ENCODE data around the gene NF2.
"Not testable (repeated sequence)": the region's sequence is repeated elsewhere in the genome, so short reads cannot be mapped to it uniquely, and the experiment has no call there.

Gene NF2

DNA sequence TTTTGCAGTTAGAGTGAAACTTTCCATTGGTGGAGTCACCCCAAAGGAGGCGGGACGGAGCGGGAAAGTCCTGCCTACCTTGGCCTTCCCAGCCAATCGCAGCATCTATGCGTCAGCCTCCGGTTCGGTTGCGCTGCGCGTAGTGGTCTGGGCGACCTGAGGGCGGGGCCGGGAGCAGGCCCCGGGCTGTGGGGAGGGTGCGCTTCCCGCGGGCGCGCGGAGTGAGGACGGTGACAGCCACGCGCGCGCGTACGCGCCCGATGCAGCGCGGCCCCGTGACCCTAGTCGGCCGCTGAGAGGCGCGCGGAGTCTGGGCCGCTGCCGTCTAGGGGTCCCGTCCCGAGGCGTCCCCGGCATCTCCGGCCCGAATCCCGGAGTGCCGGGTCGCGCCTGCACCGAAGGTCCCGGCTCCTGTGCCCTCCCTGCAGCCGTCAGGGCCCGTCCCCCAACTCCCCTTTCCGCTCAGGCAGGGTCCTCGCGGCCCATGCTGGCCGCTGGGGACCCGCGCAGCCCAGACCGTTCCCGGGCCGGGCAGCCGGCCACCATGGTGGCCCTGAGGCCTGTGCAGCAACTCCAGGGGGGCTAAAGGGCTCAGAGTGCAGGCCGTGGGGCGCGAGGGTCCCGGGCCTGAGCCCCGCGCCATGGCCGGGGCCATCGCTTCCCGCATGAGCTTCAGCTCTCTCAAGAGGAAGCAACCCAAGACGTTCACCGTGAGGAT lies at the start of gene NF2:
Gene NF2, plus strand, starts transcription at position 276 of the 718 bp plus-strand sequence. Its CDS starts 366 bp downstream, at position 642.
- DNase-seq (ENCODE audit: low read depth), result peak; percentile 99
- H3K4me3 ChIP-seq (ENCODE audit: control insufficient read depth, low read depth, low read length), result peak within 1 kb of the TSS; percentile 82
- TF ChIP-seq, protein P1, sequence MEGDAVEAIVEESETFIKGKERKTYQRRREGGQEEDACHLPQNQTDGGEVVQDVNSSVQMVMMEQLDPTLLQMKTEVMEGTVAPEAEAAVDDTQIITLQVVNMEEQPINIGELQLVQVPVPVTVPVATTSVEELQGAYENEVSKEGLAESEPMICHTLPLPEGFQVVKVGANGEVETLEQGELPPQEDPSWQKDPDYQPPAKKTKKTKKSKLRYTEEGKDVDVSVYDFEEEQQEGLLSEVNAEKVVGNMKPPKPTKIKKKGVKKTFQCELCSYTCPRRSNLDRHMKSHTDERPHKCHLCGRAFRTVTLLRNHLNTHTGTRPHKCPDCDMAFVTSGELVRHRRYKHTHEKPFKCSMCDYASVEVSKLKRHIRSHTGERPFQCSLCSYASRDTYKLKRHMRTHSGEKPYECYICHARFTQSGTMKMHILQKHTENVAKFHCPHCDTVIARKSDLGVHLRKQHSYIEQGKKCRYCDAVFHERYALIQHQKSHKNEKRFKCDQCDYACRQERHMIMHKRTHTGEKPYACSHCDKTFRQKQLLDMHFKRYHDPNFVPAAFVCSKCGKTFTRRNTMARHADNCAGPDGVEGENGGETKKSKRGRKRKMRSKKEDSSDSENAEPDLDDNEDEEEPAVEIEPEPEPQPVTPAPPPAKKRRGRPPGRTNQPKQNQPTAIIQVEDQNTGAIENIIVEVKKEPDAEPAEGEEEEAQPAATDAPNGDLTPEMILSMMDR (conservative IDR thresholded peaks at IDR 0.05; ENCODE audit: control insufficient read depth, insufficient read depth, low read depth, low read length), result no peak

DNA sequence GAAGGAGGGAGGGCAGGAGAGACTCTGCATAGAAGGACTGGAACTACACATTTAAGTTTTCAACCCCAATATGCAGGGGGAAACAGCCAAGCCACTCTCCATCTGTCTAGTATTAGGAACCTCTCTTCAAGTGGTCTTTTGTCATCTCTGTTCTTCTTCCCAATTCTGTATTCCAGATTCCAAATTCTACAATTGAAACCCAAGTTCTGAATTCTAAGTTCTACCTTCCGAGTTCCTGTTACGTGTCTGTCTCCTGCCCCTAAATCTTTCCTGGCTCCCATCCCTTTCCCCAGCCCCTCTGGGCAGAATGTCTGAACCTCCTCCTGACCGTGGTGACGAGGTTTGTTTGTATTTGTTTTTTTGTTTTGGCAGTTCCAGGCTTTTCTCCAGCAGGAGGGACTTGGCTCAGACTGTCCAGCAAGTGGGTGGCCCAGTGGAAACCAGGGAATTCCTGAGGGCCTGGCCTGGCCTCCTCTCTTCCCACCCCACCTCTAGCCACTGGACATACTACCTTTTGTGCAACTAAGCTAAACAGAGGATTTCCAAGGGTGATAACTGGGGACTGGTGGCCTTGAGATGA lies 48.3 kb upstream of the NF2 start:
- TF ChIP-seq, protein P1 (conservative IDR thresholded peaks at IDR 0.05; ENCODE audit: control insufficient read depth, insufficient read depth, low read depth, low read length), result no peak
- DNase-seq (ENCODE audit: low read depth), result peak; percentile 34
- H3K4me3 ChIP-seq (ENCODE audit: control insufficient read depth, low read depth, low read length), result no peak overlapping the region

DNA sequence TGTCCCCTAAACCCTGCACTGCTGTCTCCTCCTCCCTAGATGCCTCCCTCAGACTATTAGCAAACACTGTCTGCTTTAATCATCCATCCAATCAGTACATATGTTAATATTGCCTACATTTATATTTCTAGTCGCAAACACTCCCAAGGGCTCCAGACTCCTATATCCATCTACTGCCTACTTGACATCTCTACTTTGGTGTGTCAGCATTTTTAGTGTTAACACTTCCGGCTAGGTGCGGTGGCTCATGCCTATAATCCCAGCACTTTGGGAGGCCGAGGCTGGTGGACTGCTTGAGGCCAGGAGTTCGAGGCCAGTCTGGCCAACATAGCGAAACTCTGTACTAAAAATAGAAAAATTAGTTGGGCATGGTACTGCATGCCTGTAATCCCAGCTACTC lies 44.4 kb upstream of the NF2 start:
- TF ChIP-seq, protein P1 (conservative IDR thresholded peaks at IDR 0.05; ENCODE audit: control insufficient read depth, insufficient read depth, low read depth, low read length), result no peak
- no peak overlapping the region for H3K4me3 ChIP-seq (ENCODE audit: control insufficient read depth, low read depth, low read length)
- DNase-seq (ENCODE audit: low read depth), result no peak

DNA sequence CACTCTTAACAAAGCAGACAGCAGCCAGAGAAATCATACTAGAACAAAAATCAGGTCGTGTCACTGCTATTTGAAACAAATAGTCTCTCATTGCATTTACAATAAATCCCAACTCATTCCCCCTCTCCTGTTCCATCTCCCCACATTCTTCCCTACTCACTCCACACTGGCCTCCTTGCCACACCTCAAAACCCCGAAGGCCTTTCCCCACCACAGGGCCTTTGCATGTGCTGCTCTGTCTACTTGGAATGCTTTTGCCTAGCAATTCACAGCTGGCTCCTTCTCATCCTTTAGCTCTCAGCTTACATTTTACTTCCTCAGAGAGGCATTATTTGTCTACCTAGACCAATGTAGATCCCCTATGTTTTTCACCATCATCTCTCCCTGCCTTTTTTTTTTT lies 43.6 kb upstream of the NF2 start:
- TF ChIP-seq, protein P1 (conservative IDR thresholded peaks at IDR 0.05; ENCODE audit: control insufficient read depth, insufficient read depth, low read depth, low read length), result no peak
- DNase-seq (ENCODE audit: low read depth), result no peak
- H3K4me3 ChIP-seq (ENCODE audit: control insufficient read depth, low read depth, low read length), result no peak overlapping the region

DNA sequence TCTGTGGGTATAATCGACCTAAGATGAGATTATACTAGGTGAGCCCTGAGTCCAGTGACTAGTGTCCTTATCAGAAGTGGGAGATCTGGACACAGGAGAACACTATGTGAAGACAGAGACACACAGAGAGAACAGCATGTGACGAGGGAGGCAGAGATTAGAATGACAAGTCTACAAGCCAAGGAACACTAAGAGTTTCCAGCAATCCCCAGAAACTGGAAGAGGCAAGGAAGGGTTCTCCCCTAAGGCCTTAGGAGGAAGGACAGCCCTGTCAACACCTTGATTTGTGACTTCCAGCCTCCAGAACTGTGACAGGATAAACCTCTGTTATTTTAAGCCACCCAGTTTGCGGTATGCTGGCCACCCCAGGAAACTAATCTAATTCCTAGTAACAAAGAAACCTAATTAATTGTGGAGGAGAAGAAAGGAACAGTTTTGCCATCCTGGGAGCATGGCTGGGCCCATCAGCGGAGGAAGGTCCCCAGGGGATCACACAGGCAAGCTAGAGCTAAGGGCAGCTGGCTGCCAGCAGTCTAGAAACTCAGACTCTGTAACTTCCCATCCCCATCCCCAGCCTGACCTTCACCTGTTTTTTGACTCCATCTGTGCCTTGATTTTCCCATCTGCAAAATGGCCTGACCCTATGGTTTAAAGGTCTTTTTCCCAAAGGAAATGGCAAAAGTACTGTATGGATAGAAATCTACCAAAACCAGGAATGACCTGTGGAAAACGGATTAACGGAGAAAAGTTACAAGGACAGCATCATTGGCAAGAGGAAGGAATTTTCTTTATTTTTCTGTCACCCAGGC lies 39.6 kb upstream of the NF2 start:
- no peak for DNase-seq (ENCODE audit: low read depth)
- no peak overlapping the region for H3K4me3 ChIP-seq (ENCODE audit: control insufficient read depth, low read depth, low read length)
- TF ChIP-seq, protein P1 (conservative IDR thresholded peaks at IDR 0.05; ENCODE audit: control insufficient read depth, insufficient read depth, low read depth, low read length), result no peak

DNA sequence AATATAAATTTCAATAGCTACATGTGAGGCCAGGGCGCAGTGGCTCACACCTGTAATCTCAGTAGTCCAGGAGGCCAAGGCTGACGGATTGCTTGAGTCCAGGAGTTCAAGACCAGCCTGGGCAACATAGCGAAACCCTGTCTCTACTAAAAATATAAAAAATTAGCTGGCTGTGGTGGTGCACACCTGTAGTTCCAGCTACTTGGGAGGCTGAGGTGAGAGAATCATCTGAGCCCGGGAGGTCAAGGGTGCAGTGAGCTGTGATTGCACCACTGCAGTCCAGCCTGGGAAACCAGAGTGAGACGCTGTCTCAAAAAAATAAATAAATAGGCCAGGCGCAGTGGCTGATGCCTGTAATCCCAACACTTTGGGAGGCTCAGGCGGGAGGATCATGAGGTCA lies 36.9 kb upstream of the NF2 start:
- not testable (repeated sequence) for H3K4me3 ChIP-seq (ENCODE audit: control insufficient read depth, low read depth, low read length); DNase-seq (ENCODE audit: low read depth)

DNA sequence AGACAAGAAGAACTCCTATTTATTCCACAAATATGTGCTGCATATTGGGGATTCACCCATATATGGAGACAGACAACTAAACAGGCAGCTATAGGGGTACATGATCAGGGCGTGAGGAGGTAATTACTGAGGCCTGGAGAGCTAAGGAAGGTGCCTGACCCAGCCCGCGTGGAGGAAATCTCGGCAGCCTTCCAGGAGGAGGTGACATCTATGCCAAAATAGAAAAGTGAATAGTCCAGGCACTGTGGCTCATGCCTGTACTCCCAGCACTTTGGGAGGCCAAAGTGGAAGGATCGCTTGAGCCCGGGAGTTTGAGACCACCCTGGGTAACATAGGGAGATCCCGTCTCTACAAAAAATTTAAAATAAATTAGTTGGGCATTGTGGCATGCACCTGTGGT lies 36.1 kb upstream of the NF2 start:
- TF ChIP-seq, protein P1 (conservative IDR thresholded peaks at IDR 0.05; ENCODE audit: control insufficient read depth, insufficient read depth, low read depth, low read length), result no peak
- H3K4me3 ChIP-seq (ENCODE audit: control insufficient read depth, low read depth, low read length), result no peak overlapping the region
- DNase-seq (ENCODE audit: low read depth), result no peak
